HepG2 (cell line): Measurements from ENCODE around the gene CAMKK1. TPM values are rescaled to one million over a fixed set of nuclear protein-coding genes. Genes with fewer than 3 reads are reported as not detected.

Experiments used
- ATAC-seq: fragments of 200-7000 bp; cut with Tn5 transposase; 3 replicates; pipeline ENCODE4 v1.9.1; 2020; ENCODE audit warnings: mild to moderate bottlenecking, moderate library complexity
- BruUV-seq: library from RNA; stranded (reverse); fragments of 400-500 nt; replicated peaks from 2 replicates; lab custom pipeline; 2021; lab: Mats Ljungman, UMichigan
- CTCF ChIA-PET: fragments of 300-600 bp; formaldehyde crosslinking; extraction: SDS; loops from one replicate; lab custom pipeline; 2021; ENCODE audit warnings: low total read pairs, inconsistent platforms, low intra/inter-chr PET ratio; lab: Yijun Ruan, JAX
- POLR2A ChIA-PET: fragments of 350-600 bp; sonication (Branson Sonifier 250); formaldehyde crosslinking; loops from one replicate; lab custom pipeline; 2020; ENCODE audit warnings: antibody characterized with exemption, inconsistent platforms; lab: Yijun Ruan, JAX
- DNase-seq: peaks from one replicate; pipeline ENCODE4 v3.0.0-alpha.2; 2015; ENCODE audit warnings: low spot score
- FAIRE-seq: peaks from 3 replicates; lab custom pipeline; 2011; peaks lifted over from hg19 to GRCh38; lab: Jason Lieb, UNC
- H2AFZ ChIP-seq: one replicate; pipeline ENCODE4 v1.6.1; 2011; ENCODE audit warnings: low read length, inconsistent platforms
- H3K27ac ChIP-seq: fragments of 300-600 bp; 3 replicates; pipeline ENCODE4 v1.8.0; 2011; ENCODE audit warnings: mixed run types, mild to moderate bottlenecking, mixed read lengths, low read length, inconsistent platforms; ENCODE audit not compliant: insufficient read depth; ENCODE audit errors: extremely low read length
- H3K27me3 ChIP-seq, 2 experiments: fragments of 200-600 bp in 1 of 2; 2 replicates in 1 of 2; 3 replicates in 1 of 2; pipeline versions ENCODE4 v1.6.0 to v1.8.0; 2011; ENCODE audit warnings: low read length in 2 of 2, mild to moderate bottlenecking in 2 of 2, moderate library complexity in 2 of 2, inconsistent platforms in 1 of 2; ENCODE audit not compliant: insufficient read depth in 2 of 2, control insufficient read depth in 1 of 2
- H3K36me3 ChIP-seq, 2 experiments: fragments of 200-600 bp in 1 of 2; replicated peaks in 1 of 2; 2 replicates in 1 of 2; 3 replicates in 1 of 2; pipeline versions ENCODE4 v1.5.1 to v1.8.0; 2011; ENCODE audit warnings: low read length in 2 of 2, inconsistent platforms in 1 of 2; ENCODE audit not compliant: insufficient read depth in 2 of 2, control insufficient read depth in 1 of 2
- H3K4me1 ChIP-seq: 2 replicates; pipeline ENCODE4 v1.5.1; 2012; ENCODE audit warnings: low read length, inconsistent platforms; ENCODE audit not compliant: insufficient read depth
- H3K4me2 ChIP-seq: 2 replicates; pipeline ENCODE4 v1.6.0; 2011; ENCODE audit warnings: low read depth, low read length, inconsistent platforms
- H3K4me3 ChIP-seq, 3 experiments: fragments of 200-600 bp in 1 of 3; sonication (generic), shearing (Covaris generic) in 1 of 3; replicated peaks in 1 of 3; 2 replicates each; pipeline ENCODE4 v1.5.1; 2011 to 2016; ENCODE audit warnings: low read length in 3 of 3, inconsistent platforms in 2 of 3, low read depth in 2 of 3, mild to moderate bottlenecking in 2 of 3, control low read depth in 1 of 3, mixed read lengths in 1 of 3; ENCODE audit not compliant: insufficient read depth in 1 of 3
- H3K79me2 ChIP-seq: one replicate; pipeline ENCODE4 v1.6.1; 2011; ENCODE audit warnings: low read length, inconsistent platforms; ENCODE audit not compliant: insufficient read depth
- H3K9ac ChIP-seq: 2 replicates; pipeline ENCODE4 v1.6.0; 2011; ENCODE audit warnings: mild to moderate bottlenecking, low read depth, low read length, inconsistent platforms; ENCODE audit not compliant: insufficient read depth
- H3K9me3 ChIP-seq: 2 replicates; pipeline ENCODE4 v1.5.1; 2012; ENCODE audit warnings: mild to moderate bottlenecking, low read length
- H4K20me1 ChIP-seq: 2 replicates; pipeline ENCODE4 v1.6.0; 2011; ENCODE audit warnings: inconsistent platforms, mild to moderate bottlenecking, low read length, moderate library complexity; ENCODE audit not compliant: insufficient read depth
- ADNP ChIP-seq: sonication (generic); formaldehyde crosslinking; IDR thresholded peaks from 2 replicates; pipeline ENCODE4 v1.4.0; 2020; ENCODE audit warnings: missing genetic modification reagents
- AGO1 ChIP-seq: fragments of 200-400 bp; formaldehyde crosslinking; IDR thresholded peaks from 2 replicates; pipeline ENCODE4 v1.6.1; 2017; ENCODE audit warnings: mild to moderate bottlenecking, low read depth, low read length, moderate library complexity; ENCODE audit not compliant: poor library complexity, severe bottlenecking
- BORCS8-MEF2B ChIP-seq: sonication (generic); formaldehyde crosslinking; IDR thresholded peaks from 2 replicates; pipeline ENCODE4 v1.8.0; 2022; ENCODE audit warnings: mild to moderate bottlenecking, missing genetic modification reagents
- EP300 ChIP-seq, 3 experiments: sonication (generic) in 1 of 3; formaldehyde crosslinking in 1 of 3; IDR thresholded peaks; 2 replicates each; pipeline versions ENCODE4 v1.5.1 to v1.6.1; 2011 to 2020; ENCODE audit warnings: low read depth in 2 of 3, low read length in 2 of 3, borderline replicate concordance in 1 of 3, improper control_type of control experiment in 1 of 3, mild to moderate bottlenecking in 1 of 3, missing genetic modification reagents in 1 of 3, moderate library complexity in 1 of 3
- HNF4G ChIP-seq, 2 experiments: sonication (generic) in 1 of 2; formaldehyde crosslinking in 1 of 2; IDR thresholded peaks; 2 replicates each; pipeline versions ENCODE4 v1.4.0 to v1.6.1; 2011 to 2020; ENCODE audit warnings: borderline replicate concordance in 2 of 2, low read depth in 2 of 2, mild to moderate bottlenecking in 2 of 2, low read length in 1 of 2, missing genetic modification reagents in 1 of 2, moderate library complexity in 1 of 2
- HNRNPUL1 ChIP-seq: fragments of 200-400 bp; formaldehyde crosslinking; IDR thresholded peaks from 2 replicates; pipeline ENCODE4 v1.6.1; 2017; ENCODE audit warnings: low read depth, mild to moderate bottlenecking, low read length, moderate library complexity
- JUNB ChIP-seq: sonication (generic); formaldehyde crosslinking; IDR thresholded peaks from 2 replicates; pipeline ENCODE4 v1.8.0; 2022; ENCODE audit warnings: missing genetic modification reagents, mild to moderate bottlenecking, borderline replicate concordance
- RAD21 ChIP-seq: fragments of 450-650 bp; formaldehyde crosslinking; IDR thresholded peaks from 2 replicates; pipeline ENCODE4 v1.5.0; 2020; ENCODE audit warnings: mild to moderate bottlenecking
- RNF2 ChIP-seq: fragments of 450-650 bp; conservative IDR thresholded peaks from 2 replicates; pipeline ENCODE4 v1.6.1; 2016; ENCODE audit warnings: low read depth
- SRSF4 ChIP-seq: fragments of 200-400 bp; formaldehyde crosslinking; IDR thresholded peaks from one replicate; pipeline ENCODE4 v1.6.1; 2018; ENCODE audit warnings: mild to moderate bottlenecking, low read depth, low read length, moderate library complexity; ENCODE audit not compliant: poor library complexity, severe bottlenecking
- U2AF2 ChIP-seq: fragments of 200-400 bp; formaldehyde crosslinking; IDR thresholded peaks from 2 replicates; pipeline ENCODE4 v1.6.1; 2017; ENCODE audit warnings: low read depth, mild to moderate bottlenecking, low read length
- ZKSCAN5 ChIP-seq: sonication (generic); formaldehyde crosslinking; IDR thresholded peaks from 2 replicates; pipeline ENCODE4 v1.5.1; 2020; ENCODE audit warnings: mild to moderate bottlenecking, missing genetic modification reagents
- ZNF709 ChIP-seq: sonication (generic); formaldehyde crosslinking; IDR thresholded peaks from 2 replicates; pipeline ENCODE4 v1.5.0; 2020; ENCODE audit warnings: mild to moderate bottlenecking, missing genetic modification reagents
- WGBS: methylation state at CpG from one replicate; pipeline ENCODE4 v1.1.6; 2017; ENCODE audit warnings: low lambda C conversion rate; 5-methylcytosine and 5-hydroxymethylcytosine counted together
- in situ Hi-C: cut with HindIII; loops from 2 replicates; pipeline ENCODE4 v1.10.0; 2017; ENCODE audit warnings: low pct_unique_long_range_greater_than_20kb; ENCODE audit not compliant: extremely low pct_ligation_motif_present
- intact Hi-C: fragments of 100-400 bp; cut with micrococcal nuclease; formaldehyde crosslinking; loops from one replicate; pipeline ENCODE4 v1.10.0; 2022; ENCODE audit not compliant: unreplicated experiment
- polyA plus RNA-seq, 8 experiments: library from polyadenylated mRNA; depleted of rRNA in 3 of 8; stranded (reverse) in 7 of 8; unstranded in 1 of 8; fragments of >200 nt; fragmentation: Illumina TruSeq in 4 of 8; extraction: Trizol in 4 of 8; gene quantifications; 2 replicates each; pipeline versions ENCODE4 v1.2.1 to v1.2.3, GENCODE V29; 2011 to 2016; ENCODE audit warnings: low read depth in 4 of 8, missing spikeins in 1 of 8, mixed read lengths in 1 of 8; ENCODE audit not compliant: insufficient read depth in 1 of 8
- total RNA-seq, 5 experiments: library from RNA; depleted of rRNA; stranded (reverse); fragments of >200 nt; fragmentation: Illumina TruSeq; extraction: Trizol; gene quantifications; 2 replicates each; pipeline ENCODE4 v1.2.3, GENCODE V29; 2016; ENCODE audit warnings: low read depth in 1 of 5
- TF ChIP-seq, protein P1 (sequence below): sonication (generic); formaldehyde crosslinking; IDR thresholded peaks from 2 replicates; pipeline ENCODE4 v1.9.0; 2021; ENCODE audit warnings: missing genetic modification reagents, mild to moderate bottlenecking, borderline replicate concordance
- TF ChIP-seq, protein P2 (sequence below): sonication (generic); formaldehyde crosslinking; IDR thresholded peaks from 2 replicates; pipeline ENCODE4 v1.8.0; 2022; ENCODE audit warnings: mild to moderate bottlenecking, missing genetic modification reagents; ENCODE audit not compliant: insufficient replicate concordance
- TF ChIP-seq, protein P3 (sequence below): sonication (generic); formaldehyde crosslinking; IDR thresholded peaks from 2 replicates; pipeline ENCODE4 v1.4.0; 2020; ENCODE audit warnings: missing genetic modification reagents
- TF ChIP-seq, protein P4 (sequence below): IDR thresholded peaks from 2 replicates; pipeline ENCODE4 v1.6.1; 2016; ENCODE audit warnings: missing compliant biosample characterization, missing genetic modification reagents, borderline replicate concordance

Gene CAMKK1
- total and polyA plus RNA-seq, 2 of the 13 experiments (the other 11 are each of a cell fraction or from before 2014, with no cell fraction given) = 1.5 to 1.6 TPM

DNA sequence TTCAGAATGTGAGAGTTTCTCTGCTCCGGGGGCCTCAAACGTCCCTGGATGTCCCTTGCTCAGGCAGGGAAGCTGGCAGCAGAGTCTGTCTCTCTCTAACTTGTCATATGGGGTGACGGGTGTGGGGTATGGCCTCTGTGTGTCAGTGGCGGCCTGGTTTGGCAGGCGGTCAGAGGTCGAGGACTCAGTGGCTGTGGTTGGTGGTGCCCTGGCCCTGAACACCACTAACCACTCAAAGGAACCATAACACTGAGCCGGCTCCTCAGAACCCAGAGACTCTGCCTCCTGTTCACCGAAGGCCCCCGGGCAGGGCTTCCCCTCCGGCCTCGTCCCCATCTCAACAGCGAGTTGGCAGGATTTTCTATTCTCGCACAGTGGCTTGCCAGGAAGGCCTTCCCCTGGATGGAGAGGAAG, 22.7 kb upstream of the CAMKK1 start:
- no peak overlapping the region for H3K4me2 ChIP-seq
- no peak for DNase-seq
- H3K4me1 ChIP-seq = peaks cover 32% of the 10 kb centered on the region
- ChIA-PET POLR2A (no interaction called here), CTCF (no interaction called here)
- WGBS = 44% methylated on average over 6 of the region's 13 CpGs
- no peak overlapping the region for H3K27ac ChIP-seq
- in situ Hi-C loops = loop anchor here (10.0 kb wide), 1 partner anchor 159 kb away; no protein-coding TSS in a partner anchor
- no peaks in the 10 kb centered on the region for H3K36me3 ChIP-seq
- BruUV-seq = no TSS peak
- H3K27me3 ChIP-seq = peaks cover 2 to 38% of the 10 kb centered on the region in 2 experiments; a peak in 4 of 5 replicates
- ATAC-seq = no peak
- H2AFZ ChIP-seq = no peak overlapping the region
- FAIRE-seq = no peak
- TF ChIP-seq EP300 (IDR thresholded peaks at IDR 0.05; ENCODE audit: low read depth in 2 of 2, low read length in 2 of 2) (no peak), EP300 (CRISPR knock-in tag; IDR thresholded peaks at IDR 0.05; ENCODE audit: borderline replicate concordance) (no peak), SRSF4 (no peak), JUNB (CRISPR knock-in tag) (no peak), ADNP (no peak), HNRNPUL1 (no peak), BORCS8-MEF2B (CRISPR knock-in tag) (no peak), AGO1 (no peak), RAD21 (CRISPR knock-in tag) (no peak), U2AF2 (no peak), HNF4G (IDR thresholded peaks at IDR 0.05; ENCODE audit: borderline replicate concordance, low read depth, low read length) (no peak), HNF4G (CRISPR knock-in tag; IDR thresholded peaks at IDR 0.05; ENCODE audit: borderline replicate concordance, low read depth) (no peak), ZNF709 (no peak), RNF2 (no peak), ZKSCAN5 (no peak)
- TF ChIP-seq, protein P1, sequence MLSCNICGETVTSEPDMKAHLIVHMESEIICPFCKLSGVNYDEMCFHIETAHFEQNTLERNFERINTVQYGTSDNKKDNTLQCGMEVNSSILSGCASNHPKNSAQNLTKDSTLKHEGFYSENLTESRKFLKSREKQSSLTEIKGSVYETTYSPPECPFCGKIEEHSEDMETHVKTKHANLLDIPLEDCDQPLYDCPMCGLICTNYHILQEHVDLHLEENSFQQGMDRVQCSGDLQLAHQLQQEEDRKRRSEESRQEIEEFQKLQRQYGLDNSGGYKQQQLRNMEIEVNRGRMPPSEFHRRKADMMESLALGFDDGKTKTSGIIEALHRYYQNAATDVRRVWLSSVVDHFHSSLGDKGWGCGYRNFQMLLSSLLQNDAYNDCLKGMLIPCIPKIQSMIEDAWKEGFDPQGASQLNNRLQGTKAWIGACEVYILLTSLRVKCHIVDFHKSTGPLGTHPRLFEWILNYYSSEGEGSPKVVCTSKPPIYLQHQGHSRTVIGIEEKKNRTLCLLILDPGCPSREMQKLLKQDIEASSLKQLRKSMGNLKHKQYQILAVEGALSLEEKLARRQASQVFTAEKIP (CRISPR knock-in tag) = no peak
- TF ChIP-seq, protein P2, sequence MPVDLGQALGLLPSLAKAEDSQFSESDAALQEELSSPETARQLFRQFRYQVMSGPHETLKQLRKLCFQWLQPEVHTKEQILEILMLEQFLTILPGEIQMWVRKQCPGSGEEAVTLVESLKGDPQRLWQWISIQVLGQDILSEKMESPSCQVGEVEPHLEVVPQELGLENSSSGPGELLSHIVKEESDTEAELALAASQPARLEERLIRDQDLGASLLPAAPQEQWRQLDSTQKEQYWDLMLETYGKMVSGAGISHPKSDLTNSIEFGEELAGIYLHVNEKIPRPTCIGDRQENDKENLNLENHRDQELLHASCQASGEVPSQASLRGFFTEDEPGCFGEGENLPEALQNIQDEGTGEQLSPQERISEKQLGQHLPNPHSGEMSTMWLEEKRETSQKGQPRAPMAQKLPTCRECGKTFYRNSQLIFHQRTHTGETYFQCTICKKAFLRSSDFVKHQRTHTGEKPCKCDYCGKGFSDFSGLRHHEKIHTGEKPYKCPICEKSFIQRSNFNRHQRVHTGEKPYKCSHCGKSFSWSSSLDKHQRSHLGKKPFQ = no peak
- TF ChIP-seq, protein P3, sequence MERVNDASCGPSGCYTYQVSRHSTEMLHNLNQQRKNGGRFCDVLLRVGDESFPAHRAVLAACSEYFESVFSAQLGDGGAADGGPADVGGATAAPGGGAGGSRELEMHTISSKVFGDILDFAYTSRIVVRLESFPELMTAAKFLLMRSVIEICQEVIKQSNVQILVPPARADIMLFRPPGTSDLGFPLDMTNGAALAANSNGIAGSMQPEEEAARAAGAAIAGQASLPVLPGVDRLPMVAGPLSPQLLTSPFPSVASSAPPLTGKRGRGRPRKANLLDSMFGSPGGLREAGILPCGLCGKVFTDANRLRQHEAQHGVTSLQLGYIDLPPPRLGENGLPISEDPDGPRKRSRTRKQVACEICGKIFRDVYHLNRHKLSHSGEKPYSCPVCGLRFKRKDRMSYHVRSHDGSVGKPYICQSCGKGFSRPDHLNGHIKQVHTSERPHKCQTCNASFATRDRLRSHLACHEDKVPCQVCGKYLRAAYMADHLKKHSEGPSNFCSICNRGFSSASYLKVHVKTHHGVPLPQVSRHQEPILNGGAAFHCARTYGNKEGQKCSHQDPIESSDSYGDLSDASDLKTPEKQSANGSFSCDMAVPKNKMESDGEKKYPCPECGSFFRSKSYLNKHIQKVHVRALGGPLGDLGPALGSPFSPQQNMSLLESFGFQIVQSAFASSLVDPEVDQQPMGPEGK (CRISPR knock-in tag) = no peak
- TF ChIP-seq, protein P4, sequence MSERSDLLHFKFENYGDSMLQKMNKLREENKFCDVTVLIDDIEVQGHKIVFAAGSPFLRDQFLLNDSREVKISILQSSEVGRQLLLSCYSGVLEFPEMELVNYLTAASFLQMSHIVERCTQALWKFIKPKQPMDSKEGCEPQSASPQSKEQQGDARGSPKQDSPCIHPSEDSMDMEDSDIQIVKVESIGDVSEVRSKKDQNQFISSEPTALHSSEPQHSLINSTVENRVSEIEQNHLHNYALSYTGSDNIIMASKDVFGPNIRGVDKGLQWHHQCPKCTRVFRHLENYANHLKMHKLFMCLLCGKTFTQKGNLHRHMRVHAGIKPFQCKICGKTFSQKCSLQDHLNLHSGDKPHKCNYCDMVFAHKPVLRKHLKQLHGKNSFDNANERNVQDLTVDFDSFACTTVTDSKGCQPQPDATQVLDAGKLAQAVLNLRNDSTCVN (CRISPR knock-in tag) = no peak
- H3K4me3 ChIP-seq = no peak overlapping the region
- no peaks in the 10 kb centered on the region for H3K79me2 ChIP-seq
- H3K9me3 ChIP-seq = no peaks in the 10 kb centered on the region
- intact Hi-C loops = no loop called here
- no peaks in the 10 kb centered on the region for H4K20me1 ChIP-seq
- H3K9ac ChIP-seq = no peak overlapping the region
